ENCODE results near the gene HENMT1. TPM values are rescaled to one million over a fixed set of nuclear protein-coding genes. Genes with fewer than 3 reads are reported as not detected.

Gene HENMT1
- total RNA-seq, 4 donors from 2014 or later: 0.51 to 3.5 (median 1.8) TPM

DNA sequence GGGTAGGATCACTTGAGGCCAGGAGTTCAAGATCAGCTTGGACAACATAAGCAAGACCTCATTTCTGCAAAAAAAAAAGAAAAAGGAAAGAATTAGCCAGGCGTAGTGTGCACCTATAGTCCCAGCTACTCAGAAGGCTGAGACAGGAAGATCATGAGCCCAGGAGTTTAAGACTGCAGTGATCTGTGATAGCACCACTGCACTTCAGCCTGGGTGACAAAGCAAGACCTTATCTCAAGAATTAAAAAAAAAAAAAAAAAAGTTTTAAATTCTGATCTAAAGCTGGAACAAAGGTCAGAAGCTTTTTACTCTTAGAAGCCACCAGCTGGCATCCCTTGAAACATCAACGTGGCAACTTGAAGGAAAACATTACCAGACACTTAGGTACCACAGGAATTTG, 45.3 kb downstream of the HENMT1 start:
- DNase-seq (no peak), ATAC-seq (no peak)
- H3K9me3 ChIP-seq: no peaks in the 10 kb centered on the region
- H3K36me3 ChIP-seq: no peaks in the 10 kb centered on the region
- in situ Hi-C loops (cut with MboI; ENCODE audit: low sequenced_read_pairs in 4 of 4): no loop called here
- no peaks in the 10 kb centered on the region for H3K27me3 ChIP-seq
- H3K27ac ChIP-seq: no peak overlapping the region
- TF ChIP-seq, protein P1, sequence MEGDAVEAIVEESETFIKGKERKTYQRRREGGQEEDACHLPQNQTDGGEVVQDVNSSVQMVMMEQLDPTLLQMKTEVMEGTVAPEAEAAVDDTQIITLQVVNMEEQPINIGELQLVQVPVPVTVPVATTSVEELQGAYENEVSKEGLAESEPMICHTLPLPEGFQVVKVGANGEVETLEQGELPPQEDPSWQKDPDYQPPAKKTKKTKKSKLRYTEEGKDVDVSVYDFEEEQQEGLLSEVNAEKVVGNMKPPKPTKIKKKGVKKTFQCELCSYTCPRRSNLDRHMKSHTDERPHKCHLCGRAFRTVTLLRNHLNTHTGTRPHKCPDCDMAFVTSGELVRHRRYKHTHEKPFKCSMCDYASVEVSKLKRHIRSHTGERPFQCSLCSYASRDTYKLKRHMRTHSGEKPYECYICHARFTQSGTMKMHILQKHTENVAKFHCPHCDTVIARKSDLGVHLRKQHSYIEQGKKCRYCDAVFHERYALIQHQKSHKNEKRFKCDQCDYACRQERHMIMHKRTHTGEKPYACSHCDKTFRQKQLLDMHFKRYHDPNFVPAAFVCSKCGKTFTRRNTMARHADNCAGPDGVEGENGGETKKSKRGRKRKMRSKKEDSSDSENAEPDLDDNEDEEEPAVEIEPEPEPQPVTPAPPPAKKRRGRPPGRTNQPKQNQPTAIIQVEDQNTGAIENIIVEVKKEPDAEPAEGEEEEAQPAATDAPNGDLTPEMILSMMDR (IDR thresholded peaks at IDR 0.05 in 4 of 5, conservative IDR thresholded peaks at IDR 0.05 in 1 of 5): no peak
- no peak for TF ChIP-seq POLR2A (IDR thresholded peaks at IDR 0.05)
- no peak overlapping the region for H3K4me3 ChIP-seq
- no peaks in the 10 kb centered on the region for H3K4me1 ChIP-seq
- intact Hi-C loops (cut with DNase I; ENCODE audit: low total_unique reads): no loop called here

DNA sequence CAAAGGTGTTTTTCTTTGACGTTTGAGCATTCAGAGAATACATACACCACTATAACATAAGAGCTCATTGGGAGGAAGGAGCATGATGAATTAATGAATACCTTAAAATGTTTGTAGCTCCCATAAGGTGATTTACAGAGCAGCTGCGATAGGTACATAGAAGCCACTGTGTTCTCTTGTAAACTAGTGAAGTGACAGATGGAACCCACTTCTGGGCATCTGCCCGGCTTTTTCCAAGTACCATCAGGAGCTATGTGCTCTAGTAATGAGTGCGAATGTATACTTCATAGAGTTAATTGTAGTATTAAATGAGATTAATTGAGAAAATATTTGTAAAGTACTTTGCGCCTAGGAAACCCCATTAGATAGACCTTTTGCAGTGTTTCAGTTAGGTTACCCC, 48.4 kb downstream of the HENMT1 start:
- DNase-seq (no peak), ATAC-seq (no peak)
- in situ Hi-C loops (cut with MboI; ENCODE audit: low sequenced_read_pairs in 4 of 4) (no loop called here), intact Hi-C loops (cut with DNase I; ENCODE audit: low total_unique reads) (no loop called here)
- no peaks in the 10 kb centered on the region for H3K4me1 ChIP-seq
- H3K36me3 ChIP-seq: no peaks in the 10 kb centered on the region
- TF ChIP-seq POLR2A (IDR thresholded peaks at IDR 0.05): no peak
- TF ChIP-seq, protein P1 (IDR thresholded peaks at IDR 0.05 in 4 of 5, conservative IDR thresholded peaks at IDR 0.05 in 1 of 5): no peak
- no peaks in the 10 kb centered on the region for H3K27me3 ChIP-seq
- H3K9me3 ChIP-seq: no peaks in the 10 kb centered on the region
- no peak overlapping the region for H3K4me3 ChIP-seq
- no peak overlapping the region for H3K27ac ChIP-seq

DNA sequence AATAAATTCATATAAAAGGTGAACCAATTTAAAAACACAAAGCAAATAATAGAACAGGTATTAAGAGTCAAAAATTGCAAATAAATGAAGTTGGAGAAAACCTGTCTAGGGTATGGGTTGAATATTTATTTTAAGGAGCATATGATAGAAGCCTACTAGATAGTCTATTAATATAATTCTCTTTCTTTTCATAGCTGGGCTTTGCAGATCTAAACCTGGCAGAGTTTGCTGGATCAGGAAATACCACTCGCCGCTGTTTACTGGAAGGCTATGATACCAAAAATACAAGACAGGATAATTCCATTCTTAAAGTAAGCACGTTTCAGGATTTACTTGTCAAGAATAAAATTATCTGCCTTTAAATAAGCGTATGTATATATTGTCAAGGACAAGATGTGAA, 48.9 kb downstream of the HENMT1 start:
- TF ChIP-seq, protein P1 (IDR thresholded peaks at IDR 0.05 in 4 of 5, conservative IDR thresholded peaks at IDR 0.05 in 1 of 5): no peak
- no peak for TF ChIP-seq POLR2A (IDR thresholded peaks at IDR 0.05)
- in situ Hi-C loops (cut with MboI; ENCODE audit: low sequenced_read_pairs in 4 of 4): no loop called here
- ATAC-seq: no peak

DNA sequence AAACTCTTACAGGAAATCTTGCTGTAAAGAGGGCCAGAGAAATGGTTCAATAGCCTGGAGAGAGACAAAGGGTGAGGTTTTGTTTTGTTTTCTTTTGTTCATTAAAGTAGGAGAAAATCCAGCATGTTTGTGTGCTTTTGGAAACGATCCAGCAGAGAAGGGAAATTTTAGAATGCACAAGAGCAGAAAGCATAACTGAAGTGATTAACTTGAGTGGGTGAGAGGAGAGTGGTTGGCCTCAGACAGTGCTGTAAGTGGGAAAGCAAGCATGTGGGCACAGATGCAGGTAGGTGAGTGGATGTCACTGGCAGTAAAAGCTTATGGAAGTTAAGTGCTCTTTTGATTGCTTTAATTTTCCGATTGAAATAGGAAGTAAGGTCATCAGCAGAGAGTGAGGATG, 50.8 kb downstream of the HENMT1 start:
- ATAC-seq: no peak
- Histone ChIP-seq H3K36me3 (no peaks in the 10 kb centered on the region), H3K4me1 (no peaks in the 10 kb centered on the region), H3K27me3 (no peaks in the 10 kb centered on the region), H3K4me3 (no peak overlapping the region), H3K9me3 (no peaks in the 10 kb centered on the region), H3K27ac (no peak overlapping the region)
- in situ Hi-C loops (cut with MboI; ENCODE audit: low sequenced_read_pairs in 4 of 4): no loop called here
- intact Hi-C loops (cut with DNase I; ENCODE audit: low total_unique reads): no loop called here
- no peak for DNase-seq
- TF ChIP-seq POLR2A (IDR thresholded peaks at IDR 0.05): no peak
- TF ChIP-seq, protein P1 (IDR thresholded peaks at IDR 0.05 in 4 of 5, conservative IDR thresholded peaks at IDR 0.05 in 1 of 5): no peak

More for the DNA sequence above, 48.9 kb downstream of the HENMT1 start:
- no peak for DNase-seq
- intact Hi-C loops (cut with DNase I; ENCODE audit: low total_unique reads): no loop called here
- H3K4me3 ChIP-seq: no peak overlapping the region
- H3K27me3 ChIP-seq: no peaks in the 10 kb centered on the region
- H3K27ac ChIP-seq: no peak overlapping the region
- no peaks in the 10 kb centered on the region for H3K4me1 ChIP-seq
- no peaks in the 10 kb centered on the region for H3K36me3 ChIP-seq
- no peaks in the 10 kb centered on the region for H3K9me3 ChIP-seq

DNA sequence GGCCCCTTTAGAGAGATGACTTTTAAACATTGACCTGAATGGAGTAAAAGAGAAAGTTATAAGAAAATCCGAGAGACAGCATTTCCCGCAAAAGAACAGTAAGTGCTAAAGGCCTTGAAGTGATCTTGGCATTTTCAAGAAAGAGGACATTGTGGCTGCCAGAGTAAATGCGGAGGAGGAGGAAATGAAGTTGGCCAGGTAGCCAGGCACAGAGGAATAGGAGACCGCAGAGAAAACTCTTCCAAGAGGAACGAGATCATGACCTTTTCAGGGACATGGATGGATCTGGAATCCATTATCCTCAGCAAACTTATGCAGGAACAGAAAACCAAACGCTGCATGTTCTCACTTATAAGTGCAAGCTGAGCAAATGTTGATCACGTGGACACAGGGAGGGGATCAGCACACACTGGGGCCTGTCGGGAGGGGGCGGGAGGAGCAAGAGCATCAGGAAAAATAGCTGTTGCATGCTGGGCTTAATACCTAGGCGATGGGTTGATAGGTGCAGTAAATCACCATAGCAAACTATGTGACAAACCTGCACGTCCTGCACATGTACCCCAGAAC, 51.3 kb downstream of the HENMT1 start:
- ATAC-seq (no peak), DNase-seq (no peak)
- no peak overlapping the region for H3K27ac ChIP-seq
- no peak overlapping the region for H3K4me3 ChIP-seq
- in situ Hi-C loops (cut with MboI; ENCODE audit: low sequenced_read_pairs in 4 of 4): no loop called here
- no peaks in the 10 kb centered on the region for H3K4me1 ChIP-seq
- TF ChIP-seq, protein P1 (IDR thresholded peaks at IDR 0.05 in 4 of 5, conservative IDR thresholded peaks at IDR 0.05 in 1 of 5): no peak
- TF ChIP-seq POLR2A (IDR thresholded peaks at IDR 0.05): no peak
- intact Hi-C loops (cut with DNase I; ENCODE audit: low total_unique reads): no loop called here
- no peaks in the 10 kb centered on the region for H3K36me3 ChIP-seq
- H3K9me3 ChIP-seq: no peaks in the 10 kb centered on the region
- no peaks in the 10 kb centered on the region for H3K27me3 ChIP-seq

Data from gastrocnemius medialis (tissue), 4 donors.